ENCODE data around the gene NOP14.

- TF ChIP-seq POLR2A (IDR thresholded peaks at IDR 0.05): no peak
- no peak for TF ChIP-seq CTCF (IDR thresholded peaks at IDR 0.05)
These were observed 26.4 kb downstream of the NOP14 start for GRCh38 chr4:2936773-2937145.

Data from stomach (tissue), 4 donors.